ENCODE measurements around the gene SNRNP200. TPM values are rescaled to one million over a fixed set of nuclear protein-coding genes. Genes with fewer than 3 reads are reported as not detected.
A peak's percentile ranks its signal among the peaks of the same experiment; 100 is the strongest.

The SNRNP200 gene
- total and polyA plus RNA-seq, 3 donors from 2014 or later = 165 to 202 (median 181) TPM

- H3K27ac ChIP-seq = peak overlapping the region in 1 of 2 donors; percentile 33
- H3K27me3 ChIP-seq = no peaks in the 10 kb centered on the region
- DNase-seq = peak; percentile 43
- peak overlapping the region; percentile 47 to 68 for H3K4me3 ChIP-seq
- H3K36me3 ChIP-seq (ENCODE audit: low read depth, missing control alignments) = no peaks in the 10 kb centered on the region
- TF ChIP-seq POLR2A (IDR thresholded peaks at IDR 0.05) = no peak
- TF ChIP-seq, protein P1, sequence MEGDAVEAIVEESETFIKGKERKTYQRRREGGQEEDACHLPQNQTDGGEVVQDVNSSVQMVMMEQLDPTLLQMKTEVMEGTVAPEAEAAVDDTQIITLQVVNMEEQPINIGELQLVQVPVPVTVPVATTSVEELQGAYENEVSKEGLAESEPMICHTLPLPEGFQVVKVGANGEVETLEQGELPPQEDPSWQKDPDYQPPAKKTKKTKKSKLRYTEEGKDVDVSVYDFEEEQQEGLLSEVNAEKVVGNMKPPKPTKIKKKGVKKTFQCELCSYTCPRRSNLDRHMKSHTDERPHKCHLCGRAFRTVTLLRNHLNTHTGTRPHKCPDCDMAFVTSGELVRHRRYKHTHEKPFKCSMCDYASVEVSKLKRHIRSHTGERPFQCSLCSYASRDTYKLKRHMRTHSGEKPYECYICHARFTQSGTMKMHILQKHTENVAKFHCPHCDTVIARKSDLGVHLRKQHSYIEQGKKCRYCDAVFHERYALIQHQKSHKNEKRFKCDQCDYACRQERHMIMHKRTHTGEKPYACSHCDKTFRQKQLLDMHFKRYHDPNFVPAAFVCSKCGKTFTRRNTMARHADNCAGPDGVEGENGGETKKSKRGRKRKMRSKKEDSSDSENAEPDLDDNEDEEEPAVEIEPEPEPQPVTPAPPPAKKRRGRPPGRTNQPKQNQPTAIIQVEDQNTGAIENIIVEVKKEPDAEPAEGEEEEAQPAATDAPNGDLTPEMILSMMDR (IDR thresholded peaks at IDR 0.05) = no peak
- 3 to 5% methylated on average over 34 to 41 of the region's 41 CpGs for WGBS, 2 donors
- peaks cover 12% of the 10 kb centered on the region for H3K4me1 ChIP-seq
- H3K9me3 ChIP-seq = no peaks in the 10 kb centered on the region
- intact Hi-C loops (cut with DNase I; ENCODE audit: low total_unique reads) = no loop called here
These were observed 15.6 kb upstream of the SNRNP200 start for GRCh38 chr2:96320728-96321622.

DNA sequence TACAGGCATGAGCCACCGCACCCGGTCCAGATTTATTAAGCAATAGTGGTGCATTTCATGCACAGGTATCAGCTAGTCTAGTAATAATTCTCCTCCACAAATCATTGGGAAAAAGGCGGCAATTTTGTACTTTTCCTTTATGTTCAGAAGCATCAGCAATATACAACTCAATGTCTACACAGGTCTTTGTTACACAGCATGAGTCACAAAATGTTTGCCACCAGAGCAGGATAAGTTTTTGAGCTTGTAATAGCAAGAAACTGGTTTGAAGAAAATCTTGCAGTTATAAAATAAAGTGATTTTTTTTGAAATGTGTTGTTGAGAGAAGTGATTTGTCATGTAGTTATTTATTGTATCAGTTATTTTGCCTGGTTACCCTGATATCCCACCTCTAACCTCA is 15.0 kb upstream of the SNRNP200 start:
- Histone ChIP-seq H3K36me3 (ENCODE audit: low read depth, missing control alignments) (no peaks in the 10 kb centered on the region), H3K4me1 (peaks cover 12% of the 10 kb centered on the region), H3K27me3 (no peaks in the 10 kb centered on the region), H3K9me3 (no peaks in the 10 kb centered on the region), H3K4me3 (no peak overlapping the region), H3K27ac (no peak overlapping the region)
- 88 to 90% methylated on average over 3 of the region's 3 CpGs for WGBS, 2 donors
- DNase-seq = no peak
- TF ChIP-seq, protein P1 (IDR thresholded peaks at IDR 0.05) = no peak
- no peak for TF ChIP-seq POLR2A (IDR thresholded peaks at IDR 0.05)
- intact Hi-C loops (cut with DNase I; ENCODE audit: low total_unique reads) = no loop called here

- Histone ChIP-seq H3K4me1 (peaks cover 12% of the 10 kb centered on the region), H3K9me3 (no peaks in the 10 kb centered on the region), H3K4me3 (no peak overlapping the region), H3K27me3 (no peaks in the 10 kb centered on the region), H3K36me3 (ENCODE audit: low read depth, missing control alignments) (no peaks in the 10 kb centered on the region), H3K27ac (no peak overlapping the region)
- intact Hi-C loops (cut with DNase I; ENCODE audit: low total_unique reads) = no loop called here
- 85 to 91% methylated on average over 1 of the region's 1 CpG for WGBS, 2 donors
- TF ChIP-seq POLR2A (IDR thresholded peaks at IDR 0.05) = no peak
- TF ChIP-seq, protein P1 (IDR thresholded peaks at IDR 0.05) = no peak
- DNase-seq = no peak
These were observed 14.1 kb upstream of the SNRNP200 start for GRCh38 chr2:96319396-96319795.

DNA sequence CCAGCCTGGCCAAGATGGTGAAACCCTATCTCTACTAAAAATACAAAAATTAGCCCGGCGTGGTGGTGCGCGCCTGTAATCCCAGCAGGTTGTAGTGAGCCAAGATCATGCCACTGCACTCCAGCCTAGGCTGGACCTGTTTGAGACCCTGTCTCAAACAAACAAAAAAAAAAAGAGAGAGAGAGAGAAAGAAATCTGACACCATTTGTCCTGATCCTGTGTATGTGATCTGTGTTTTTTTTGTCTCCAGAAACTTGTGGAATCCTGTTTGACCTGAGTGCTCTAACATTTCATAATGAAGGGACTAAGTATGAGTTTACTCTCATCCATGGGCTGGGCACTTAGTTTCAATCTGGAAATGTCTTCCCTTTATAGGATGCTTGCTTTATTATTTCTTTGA is 13.4 kb upstream of the SNRNP200 start:
- intact Hi-C loops (cut with DNase I; ENCODE audit: low total_unique reads) = no loop called here
- Histone ChIP-seq H3K27ac (no peak overlapping the region), H3K4me1 (peaks cover 12% of the 10 kb centered on the region), H3K36me3 (ENCODE audit: low read depth, missing control alignments) (no peaks in the 10 kb centered on the region), H3K9me3 (no peaks in the 10 kb centered on the region), H3K27me3 (no peaks in the 10 kb centered on the region), H3K4me3 (no peak overlapping the region)
- no peak for DNase-seq
- WGBS, 2 donors = 95 to 97% methylated on average over 4 of the region's 4 CpGs
- TF ChIP-seq, protein P1 (IDR thresholded peaks at IDR 0.05) = no peak
- no peak for TF ChIP-seq POLR2A (IDR thresholded peaks at IDR 0.05)
